H1 (cell line): ENCODE measurements around the gene CYB561A3. TPM values are rescaled to one million over a fixed set of nuclear protein-coding genes. Genes with fewer than 3 reads are reported as not detected.

ENCODE experiments used
- CTCF ChIA-PET: fragments of 300-600 bp; sonication (Branson Sonifier 250); formaldehyde crosslinking; loops from one replicate; lab custom pipeline; 2021; ENCODE audit not compliant: partially characterized antibody; lab: Charles Lee
- POLR2A ChIA-PET: fragments of 300-600 bp; sonication (Branson Sonifier 250); formaldehyde crosslinking; loops from one replicate; lab custom pipeline; 2021; ENCODE audit warnings: inconsistent platforms; ENCODE audit not compliant: partially characterized antibody; lab: Charles Lee
- DNase-seq, 2 experiments: peaks; one replicate each; pipeline versions ENCODE4 v3.0.0 to v3.0.0-alpha.2; 2010 to 2022; ENCODE audit warnings: low spot score in 2 of 2, low read depth in 1 of 2, mixed read lengths in 1 of 2
- FAIRE-seq: peaks from 2 replicates; lab custom pipeline; 2011; peaks lifted over from hg19 to GRCh38; lab: Jason Lieb, UNC
- H2AFZ ChIP-seq: 2 replicates; pipeline ENCODE4 v1.8.1; 2012; ENCODE audit warnings: low read length, inconsistent platforms
- H2AK5ac ChIP-seq: 2 replicates; pipeline ENCODE4 v1.6.1; 2013; ENCODE audit warnings: low read depth, low read length
- H2BK120ac ChIP-seq: replicated peaks from 2 replicates; pipeline ENCODE3; 2013; ENCODE audit warnings: low read depth, low read length, inconsistent platforms
- H2BK12ac ChIP-seq: 2 replicates; pipeline ENCODE4 v1.6.1; 2013; ENCODE audit warnings: low read depth, low read length
- H2BK15ac ChIP-seq: 2 replicates; pipeline ENCODE4 v1.6.1; 2013; ENCODE audit warnings: low read length
- H2BK20ac ChIP-seq: 2 replicates; pipeline ENCODE4 v1.6.1; 2013; ENCODE audit warnings: low read length
- H2BK5ac ChIP-seq: 2 replicates; pipeline ENCODE4 v1.6.1; 2013; ENCODE audit warnings: low read depth, low read length
- H3K14ac ChIP-seq: 2 replicates; pipeline ENCODE4 v1.6.1; 2013; ENCODE audit warnings: inconsistent platforms; ENCODE audit not compliant: insufficient read length
- H3K18ac ChIP-seq: 2 replicates; pipeline ENCODE4 v1.6.1; 2013; ENCODE audit warnings: low read length; ENCODE audit errors: extremely low read depth
- H3K23ac ChIP-seq: 2 replicates; pipeline ENCODE4 v1.6.1; 2013; ENCODE audit warnings: inconsistent platforms; ENCODE audit not compliant: insufficient read length
- H3K23me2 ChIP-seq: 2 replicates; pipeline ENCODE4 v1.6.1; 2013; ENCODE audit warnings: low read depth, low read length
- H3K27ac ChIP-seq: 2 replicates; pipeline ENCODE4 v1.6.1; 2011; ENCODE audit warnings: low read depth, low read length, inconsistent platforms
- H3K27me3 ChIP-seq, 4 experiments: replicated peaks in 1 of 4; 1 replicate in 1 of 4; 2 replicates in 3 of 4; pipeline versions ENCODE4 v1.6.1 to v1.8.1; 2011 to 2013; ENCODE audit warnings: low read length in 3 of 4, mild to moderate bottlenecking in 3 of 4, inconsistent platforms in 2 of 4, mixed read lengths in 2 of 4, moderate library complexity in 1 of 4; ENCODE audit not compliant: control insufficient read depth in 3 of 4, insufficient read depth in 3 of 4; ENCODE audit errors: extremely low read depth in 1 of 4
- H3K36me3 ChIP-seq, 4 experiments: 2 replicates each; pipeline versions ENCODE4 v1.6.1 to v1.8.1; 2011 to 2013; ENCODE audit warnings: mild to moderate bottlenecking in 4 of 4, low read length in 3 of 4, moderate library complexity in 2 of 4, control low read depth in 1 of 4, inconsistent platforms in 1 of 4; ENCODE audit not compliant: insufficient read depth in 4 of 4, control insufficient read depth in 2 of 4
- H3K4ac ChIP-seq: replicated peaks from 2 replicates; pipeline ENCODE3; 2013; ENCODE audit warnings: low read length, low read depth, mixed read lengths, inconsistent platforms; ENCODE audit not compliant: insufficient read length
- H3K4me1 ChIP-seq, 4 experiments: replicated peaks in 1 of 4; 1 replicate in 1 of 4; 2 replicates in 3 of 4; pipeline versions ENCODE4 v1.6.1 to v1.8.1; 2011 to 2013; ENCODE audit warnings: low read length in 3 of 4, inconsistent platforms in 2 of 4, mixed read lengths in 1 of 4; ENCODE audit not compliant: insufficient read depth in 4 of 4, control insufficient read depth in 3 of 4
- H3K4me2 ChIP-seq, 2 experiments: 2 replicates each; pipeline versions ENCODE4 v1.6.1 to v1.8.1; 2011 to 2013; ENCODE audit warnings: low read depth in 2 of 2, low read length in 2 of 2, control low read depth in 1 of 2, inconsistent platforms in 1 of 2, mild to moderate bottlenecking in 1 of 2; ENCODE audit not compliant: insufficient read depth in 1 of 2
- H3K4me3 ChIP-seq, 4 experiments: fragments of 200-600, 300-600 bp in 1 of 4; sonication (generic), shearing (Covaris generic), sonication (Bioruptor Twin) in 1 of 4; 2 replicates each; pipeline versions ENCODE4 v1.5.1 to v1.8.1; 2011 to 2016; ENCODE audit warnings: low read length in 4 of 4, low read depth in 3 of 4, control low read depth in 2 of 4, inconsistent platforms in 2 of 4, mild to moderate bottlenecking in 2 of 4, mixed read lengths in 1 of 4, moderate library complexity in 1 of 4; ENCODE audit not compliant: insufficient read depth in 2 of 4; ENCODE audit errors: extremely low read depth in 1 of 4
- H3K56ac ChIP-seq: replicated peaks from 2 replicates; pipeline ENCODE3; 2013; ENCODE audit warnings: low read depth, mild to moderate bottlenecking, mixed read lengths, low read length, inconsistent platforms; ENCODE audit not compliant: insufficient read length
- H3K79me1 ChIP-seq: 2 replicates; pipeline ENCODE4 v1.6.1; 2013; ENCODE audit warnings: low read depth, low read length, control low read depth
- H3K79me2 ChIP-seq, 2 experiments: 2 replicates each; pipeline versions ENCODE4 v1.6.1 to v1.8.1; 2012 to 2013; ENCODE audit warnings: low read length in 2 of 2, mild to moderate bottlenecking in 2 of 2, inconsistent platforms in 1 of 2; ENCODE audit not compliant: insufficient read depth in 2 of 2, control insufficient read depth in 1 of 2
- H3K9ac ChIP-seq, 4 experiments: replicated peaks in 1 of 4; 1 replicate in 1 of 4; 2 replicates in 3 of 4; pipeline versions ENCODE4 v1.6.1 to v1.8.1; 2011 to 2013; ENCODE audit warnings: low read depth in 3 of 4, low read length in 3 of 4, control low read depth in 2 of 4, mild to moderate bottlenecking in 2 of 4, moderate library complexity in 2 of 4, inconsistent platforms in 1 of 4; ENCODE audit errors: extremely low read depth in 1 of 4
- H3K9me3 ChIP-seq, 2 experiments: 2 replicates each; pipeline versions ENCODE4 v1.6.1 to v1.8.1; 2012 to 2013; ENCODE audit warnings: mild to moderate bottlenecking in 2 of 2, moderate library complexity in 2 of 2, control low read depth in 1 of 2, inconsistent platforms in 1 of 2, low read depth in 1 of 2, low read length in 1 of 2, mixed read lengths in 1 of 2; ENCODE audit not compliant: insufficient read depth in 2 of 2
- H4K20me1 ChIP-seq, 2 experiments: replicated peaks in 1 of 2; 2 replicates each; pipeline versions ENCODE3 to v1.8.1; 2011 to 2013; ENCODE audit warnings: inconsistent platforms in 2 of 2, low read length in 2 of 2, mild to moderate bottlenecking in 1 of 2; ENCODE audit not compliant: insufficient read depth in 2 of 2, control insufficient read depth in 1 of 2
- H4K5ac ChIP-seq: 2 replicates; pipeline ENCODE4 v1.6.1; 2013; ENCODE audit warnings: low read length, low read depth, mixed read lengths, inconsistent platforms; ENCODE audit not compliant: insufficient read length
- H4K8ac ChIP-seq: 2 replicates; pipeline ENCODE4 v1.8.0; 2013; ENCODE audit warnings: mild to moderate bottlenecking, moderate library complexity, low read length, inconsistent platforms; ENCODE audit not compliant: insufficient read depth; ENCODE audit errors: extremely low read depth
- H4K91ac ChIP-seq: replicated peaks from 2 replicates; pipeline ENCODE3; 2013; ENCODE audit warnings: low read length, mixed read lengths, inconsistent platforms; ENCODE audit not compliant: insufficient read length
- BACH1 ChIP-seq: IDR thresholded peaks from 2 replicates; pipeline ENCODE4 v1.6.1; 2012; ENCODE audit warnings: low read length, improper control_type of control experiment
- BCL11A ChIP-seq, 2 experiments: IDR thresholded peaks; one replicate each; pipeline ENCODE4 v1.6.1; 2011; ENCODE audit warnings: low read depth in 2 of 2, low read length in 2 of 2, mild to moderate bottlenecking in 2 of 2
- CHD1 ChIP-seq: IDR thresholded peaks from 2 replicates; pipeline ENCODE4 v1.6.1; 2012; ENCODE audit warnings: low read depth, low read length, improper control_type of control experiment
- GTF2F1 ChIP-seq: IDR thresholded peaks from 2 replicates; pipeline ENCODE4 v1.6.1; 2012; ENCODE audit warnings: low read depth, low read length, improper control_type of control experiment, borderline replicate concordance
- HDAC2 ChIP-seq, 2 experiments: fragments of 300-600 bp in 1 of 2; sonication (generic) in 1 of 2; IDR thresholded peaks; 2 replicates each; pipeline ENCODE4 v1.6.1; 2011 to 2012; ENCODE audit warnings: low read depth in 2 of 2, low read length in 2 of 2, mild to moderate bottlenecking in 2 of 2, moderate library complexity in 2 of 2, borderline replicate concordance in 1 of 2, inconsistent platforms in 1 of 2
- JUN ChIP-seq: IDR thresholded peaks from 2 replicates; pipeline ENCODE4 v1.6.1; 2011; ENCODE audit warnings: low read depth, mild to moderate bottlenecking, improper control_type of control experiment, low read length
- PHF8 ChIP-seq: fragments of 200-600 bp; sonication (generic); conservative IDR thresholded peaks from 2 replicates; pipeline ENCODE4 v1.7.1; 2012; ENCODE audit warnings: low read depth, mild to moderate bottlenecking, inconsistent platforms, low read length, moderate library complexity
- RAD21 ChIP-seq, 2 experiments: IDR thresholded peaks in 1 of 2; conservative IDR thresholded peaks in 1 of 2; 2 replicates each; pipeline ENCODE4 v1.6.1; 2011; ENCODE audit warnings: low read depth in 2 of 2, low read length in 2 of 2, improper control_type of control experiment in 1 of 2, inconsistent platforms in 1 of 2, mild to moderate bottlenecking in 1 of 2, moderate library complexity in 1 of 2
- SP4 ChIP-seq: IDR thresholded peaks from 2 replicates; pipeline ENCODE4 v1.6.1; 2012; ENCODE audit warnings: low read length, inconsistent platforms
- WGBS, 2 experiments: shearing (Covaris generic) in 1 of 2; methylation state at CpG; one replicate each; pipeline versions ENCODE4 v1.1.6 to v1.1.7; 2013 to 2015; ENCODE audit warnings: low lambda C conversion rate in 2 of 2, mixed read lengths in 2 of 2, inconsistent platforms in 1 of 2, low coverage in 1 of 2, missing lambda C conversion rate in 1 of 2; ENCODE audit not compliant: insufficient replicate concordance in 2 of 2, insufficient coverage in 1 of 2, insufficient read length in 1 of 2; ENCODE audit errors: extremely low coverage in 1 of 2, missing lambda C conversion rate in 1 of 2; 5-methylcytosine and 5-hydroxymethylcytosine counted together
- polyA plus RNA-seq, 7 experiments: library from polyadenylated mRNA; depleted of rRNA in 3 of 7; stranded (reverse) in 5 of 7; unstranded in 2 of 7; fragments of >200 nt in 5 of 7; fragments of 200-250 nt in 2 of 7; gene quantifications; 1 replicate in 5 of 7; 2 replicates in 1 of 7; 4 replicates in 1 of 7; pipeline versions ENCODE4 v1.2.1 to v1.2.3, GENCODE V29; 2011 to 2013; ENCODE audit warnings: missing spikeins in 2 of 7, mixed read lengths in 2 of 7
- total RNA-seq: library from RNA; stranded (reverse); fragmentation: NEBNext Ultra II Directional; extraction: Animal tissue kit (Norgen Biotek cat#: 25700); gene quantifications from 2 replicates; pipeline ENCODE4 v1.2.1, GENCODE V29; 2021
- TF ChIP-seq, protein P1 (sequence below): IDR thresholded peaks from 2 replicates; pipeline ENCODE4 v1.6.1; 2011; ENCODE audit warnings: low read length, improper control_type of control experiment
- TF ChIP-seq, protein P2 (sequence below): IDR thresholded peaks from 2 replicates; pipeline ENCODE4 v1.6.1; 2011; ENCODE audit warnings: low read depth, mild to moderate bottlenecking, low read length; ENCODE audit not compliant: insufficient read depth

Gene CYB561A3
- total and polyA plus RNA-seq, 2 of the 8 experiments (the other 6 are each of a cell fraction or from before 2014, with no cell fraction given) = 29.6 to 41.2 TPM

DNA sequence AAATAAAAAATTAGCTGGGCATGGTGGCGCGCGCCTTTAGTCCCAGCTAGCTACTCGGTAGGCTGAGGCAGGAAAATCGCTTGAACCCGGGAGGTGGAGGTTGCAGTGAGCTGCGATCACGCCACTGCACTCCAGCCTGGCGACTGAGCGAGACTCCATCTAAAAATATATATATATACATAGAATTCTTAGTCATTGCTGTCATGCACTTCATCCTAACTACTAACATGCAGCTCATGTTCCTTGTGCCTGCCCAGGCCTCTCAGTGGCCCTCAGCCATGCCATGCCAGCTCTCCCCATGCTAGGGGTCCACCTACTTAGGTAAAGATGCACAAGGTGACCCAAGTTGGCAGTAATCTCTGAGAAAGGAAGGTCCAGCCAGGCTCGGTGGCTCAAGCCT lies 3.1 kb downstream of the CYB561A3 start:
- no peak overlapping the region for H2BK20ac ChIP-seq
- no peak overlapping the region for H3K4me2 ChIP-seq
- no peak overlapping the region for H3K9ac ChIP-seq
- FAIRE-seq = no peak
- H2AK5ac ChIP-seq = no peak overlapping the region
- TF ChIP-seq BCL11A (IDR thresholded peaks at IDR 0.05; ENCODE audit: low read depth in 2 of 2, low read length in 2 of 2) = no peak
- TF ChIP-seq JUN = no peak
- TF ChIP-seq CHD1 = no peak
- TF ChIP-seq GTF2F1 = no peak
- no peak for TF ChIP-seq HDAC2 (IDR thresholded peaks at IDR 0.05; ENCODE audit: borderline replicate concordance in 1 of 2, low read depth in 2 of 2, low read length in 2 of 2)
- TF ChIP-seq SP4 = no peak
- TF ChIP-seq, protein P1, sequence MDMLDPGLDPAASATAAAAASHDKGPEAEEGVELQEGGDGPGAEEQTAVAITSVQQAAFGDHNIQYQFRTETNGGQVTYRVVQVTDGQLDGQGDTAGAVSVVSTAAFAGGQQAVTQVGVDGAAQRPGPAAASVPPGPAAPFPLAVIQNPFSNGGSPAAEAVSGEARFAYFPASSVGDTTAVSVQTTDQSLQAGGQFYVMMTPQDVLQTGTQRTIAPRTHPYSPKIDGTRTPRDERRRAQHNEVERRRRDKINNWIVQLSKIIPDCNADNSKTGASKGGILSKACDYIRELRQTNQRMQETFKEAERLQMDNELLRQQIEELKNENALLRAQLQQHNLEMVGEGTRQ = no peak
- TF ChIP-seq RAD21 (IDR thresholded peaks at IDR 0.05 in 1 of 2, conservative IDR thresholded peaks at IDR 0.05 in 1 of 2; ENCODE audit: low read depth in 2 of 2, low read length in 2 of 2) = no peak
- TF ChIP-seq, protein P2, sequence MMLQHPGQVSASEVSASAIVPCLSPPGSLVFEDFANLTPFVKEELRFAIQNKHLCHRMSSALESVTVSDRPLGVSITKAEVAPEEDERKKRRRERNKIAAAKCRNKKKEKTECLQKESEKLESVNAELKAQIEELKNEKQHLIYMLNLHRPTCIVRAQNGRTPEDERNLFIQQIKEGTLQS = no peak
- no peak for TF ChIP-seq BACH1
- no peak for TF ChIP-seq PHF8
- TF ChIP-seq, all 59 proteins: peak for 0
- no peak overlapping the region for H3K23ac ChIP-seq
- ChIA-PET POLR2A (interaction anchor here (1.3 to 39.7 kb wide), 4 partner anchors 6 to 71 kb away, joined by 3 to 1106 read pairs (median 607); partner anchors contain the start of genes CPSF7, CYB561A3, DDB1 and SDHAF2), CTCF (interaction anchor here (0.7 to 22.8 kb wide), 4 partner anchors 10 to 182 kb away, joined by 5 to 255 read pairs (median 102); partner anchors contain the start of genes DDB1 and TKFC)
- H2BK15ac ChIP-seq = no peak overlapping the region
- H2BK120ac ChIP-seq = no peak overlapping the region
- no peak overlapping the region for H3K4ac ChIP-seq
- H4K8ac ChIP-seq = no peak overlapping the region
- 98% methylated on average over 11 of the region's 11 CpGs; no CpG with 5 or more reads in 1 of the 2 experiments for WGBS, 2 experiments
- H3K14ac ChIP-seq = no peak overlapping the region
- H3K23me2 ChIP-seq = peaks cover 14% of the 10 kb centered on the region
- no peak overlapping the region for H2AFZ ChIP-seq
- H4K5ac ChIP-seq = no peak overlapping the region
- no peaks in the 10 kb centered on the region for H3K9me3 ChIP-seq
- H4K20me1 ChIP-seq = no peaks in the 10 kb centered on the region
- H3K56ac ChIP-seq = no peak overlapping the region
- DNase-seq = no peak
- no peaks in the 10 kb centered on the region for H3K27me3 ChIP-seq
- H3K4me3 ChIP-seq = no peak overlapping the region
- H3K79me1 ChIP-seq = peaks cover 5% of the 10 kb centered on the region
- no peak overlapping the region for H3K27ac ChIP-seq
- peaks cover 0 to under 1% (median 0%) of the 10 kb centered on the region in 4 experiments; a peak in 2 of 8 replicates for H3K36me3 ChIP-seq
- no peak overlapping the region for H2BK12ac ChIP-seq
- H4K91ac ChIP-seq = no peak overlapping the region
- no peak overlapping the region for H2BK5ac ChIP-seq
- no peaks in the 10 kb centered on the region for H3K4me1 ChIP-seq
- H3K18ac ChIP-seq = no peak overlapping the region
- peaks cover 3 to 19% of the 10 kb centered on the region in 2 experiments for H3K79me2 ChIP-seq
